Embryonic facial prominence (tissue), 1 donor: ENCODE measurements around the gene MAPRE2.

Source experiments
- DNase-seq: peaks from one replicate; pipeline ENCODE4 v3.0.0-alpha.2; 2016; ENCODE audit errors: extremely low spot score

Gene MAPRE2

DNA sequence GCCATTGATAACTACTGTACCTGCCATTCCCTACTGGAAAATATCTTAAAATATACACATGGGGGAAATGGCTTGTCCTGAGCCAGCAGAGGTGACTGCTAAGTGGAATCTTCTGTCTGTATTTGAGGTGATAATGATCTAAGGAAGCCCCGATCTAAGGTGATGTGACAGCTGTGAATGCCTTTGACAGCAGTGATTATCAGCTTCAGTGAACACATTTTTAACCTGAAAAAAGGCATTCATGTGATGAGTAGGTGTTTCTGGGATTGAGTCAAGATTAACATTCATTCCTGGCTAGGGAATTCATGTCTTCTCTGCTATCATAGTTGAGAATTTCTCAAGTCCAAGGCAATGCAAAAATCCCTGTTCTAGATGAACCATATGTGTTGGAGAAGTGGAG is 9.1 kb upstream of the MAPRE2 start:
- no peak for DNase-seq

GRCh38 chr18:35038029-35038428 is 3.2 kb upstream of the MAPRE2 start:
- DNase-seq, result no peak

- DNase-seq, result no peak
These were observed 2.2 kb upstream of the MAPRE2 start for GRCh38 chr18:35038881-35039491.

- DNase-seq, result no peak
These were observed 600 bp upstream of the MAPRE2 start for GRCh38 chr18:35040638-35040987.

- DNase-seq, result no peak
These were observed 688 bp downstream of the MAPRE2 start for GRCh38 chr18:35041815-35042387.

DNA sequence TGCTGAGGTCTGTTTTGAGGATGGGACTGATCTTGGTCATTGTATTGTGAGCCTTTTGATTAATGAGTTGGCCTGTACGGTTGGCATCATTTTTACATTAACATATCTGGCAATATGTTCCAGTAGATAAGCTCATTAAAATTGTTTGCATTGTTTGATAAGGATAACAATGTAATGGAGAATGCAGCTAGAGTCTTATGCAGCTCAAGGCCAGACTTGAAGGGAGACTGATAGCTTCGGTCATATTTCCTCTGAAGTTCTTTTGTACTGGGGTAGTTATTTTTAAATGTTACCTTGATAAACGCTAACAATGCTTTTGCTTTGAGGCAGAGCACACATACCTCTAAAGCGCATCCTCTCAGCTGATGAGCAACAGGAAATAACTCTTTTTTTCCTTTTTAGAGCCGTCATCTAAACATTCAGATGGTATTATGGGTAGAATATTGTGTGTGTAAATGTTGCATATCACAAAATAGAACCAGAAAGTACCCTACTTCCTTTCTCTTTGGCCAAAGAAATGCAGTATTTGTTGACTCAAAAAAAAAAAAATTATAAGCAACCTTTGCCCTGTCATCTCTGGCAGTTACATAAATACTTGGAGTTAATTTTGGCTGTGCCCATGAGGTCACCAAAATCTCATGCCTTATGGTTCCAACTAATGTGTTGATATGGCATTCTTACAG is 1.3 kb downstream of the MAPRE2 start:
- DNase-seq, result no peak

- DNase-seq, result no peak
These were observed 2.0 kb downstream of the MAPRE2 start for GRCh38 chr18:35043207-35043606.

DNA sequence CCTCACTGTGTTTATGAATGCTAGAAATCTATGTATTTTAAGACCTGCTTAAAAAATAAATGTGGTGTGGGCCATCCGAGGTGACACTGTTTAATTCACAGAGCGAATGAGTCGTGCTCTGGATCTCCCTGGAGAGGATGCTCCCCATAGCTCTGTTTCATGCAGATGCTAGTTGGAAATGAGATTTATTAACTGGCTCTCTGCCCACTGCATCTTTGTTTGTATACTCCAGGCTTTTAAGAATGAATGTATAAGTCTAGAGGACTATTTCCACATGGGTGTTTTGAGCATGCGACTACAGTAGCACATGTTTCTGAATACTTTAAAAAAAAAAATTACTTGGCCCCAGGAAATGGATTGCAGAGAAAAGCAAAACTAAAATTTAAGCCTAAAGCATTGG is 3.9 kb downstream of the MAPRE2 start:
- DNase-seq, result no peak

DNA sequence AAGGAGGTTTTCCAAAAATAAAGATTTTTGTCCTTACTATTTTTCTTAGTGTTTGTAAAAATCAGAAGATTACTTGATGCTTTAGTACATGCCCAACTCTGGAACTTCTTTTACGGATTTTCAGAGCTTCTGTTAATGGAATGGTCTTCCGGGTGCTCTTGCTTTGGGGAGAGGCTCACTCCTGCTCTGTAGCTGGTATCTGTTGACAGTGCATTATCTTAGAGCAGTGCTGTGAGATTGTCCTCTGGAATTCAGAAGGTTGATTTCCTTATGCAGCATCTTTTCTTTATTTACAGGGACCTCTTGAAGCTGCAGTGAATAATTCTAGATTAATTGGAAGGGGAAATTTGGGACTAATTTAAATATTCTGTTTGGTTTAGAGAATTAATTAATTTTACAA is 4.6 kb downstream of the MAPRE2 start:
- no peak for DNase-seq

DNA sequence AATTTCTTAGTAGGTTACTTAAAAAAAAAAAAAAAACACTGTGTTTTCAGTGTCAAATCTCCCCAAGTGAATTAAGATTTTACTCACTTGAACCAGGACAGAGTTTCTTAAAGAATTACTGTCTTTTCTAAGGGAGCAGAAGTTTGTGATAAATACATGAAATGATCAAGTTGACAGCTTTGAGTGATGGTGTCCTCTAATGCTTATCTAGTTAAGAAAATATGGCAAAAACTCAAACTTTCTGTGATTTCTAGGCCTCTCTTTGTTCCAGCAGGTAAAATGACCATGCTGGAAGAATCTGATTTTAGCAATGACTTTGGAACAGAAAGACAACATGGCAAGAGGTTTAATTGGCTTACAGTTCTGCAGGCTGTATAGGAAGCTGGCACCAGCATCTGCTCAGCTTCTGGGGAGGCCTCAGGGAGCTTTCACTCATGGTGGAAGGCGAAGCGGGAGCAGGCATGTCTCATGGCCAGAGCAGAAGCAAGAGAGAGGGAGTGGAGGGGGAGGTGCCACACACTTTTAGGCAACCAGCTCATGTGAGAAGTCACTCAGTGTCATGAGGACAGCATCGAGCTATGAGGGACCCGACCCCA is 6.6 kb downstream of the MAPRE2 start:
- DNase-seq, result no peak

GRCh38 chr18:35049111-35050027 is 8.2 kb downstream of the MAPRE2 start:
- DNase-seq, result no peak

- DNase-seq, result no peak
These were observed 8.9 kb downstream of the MAPRE2 start for GRCh38 chr18:35050028-35050546.

DNA sequence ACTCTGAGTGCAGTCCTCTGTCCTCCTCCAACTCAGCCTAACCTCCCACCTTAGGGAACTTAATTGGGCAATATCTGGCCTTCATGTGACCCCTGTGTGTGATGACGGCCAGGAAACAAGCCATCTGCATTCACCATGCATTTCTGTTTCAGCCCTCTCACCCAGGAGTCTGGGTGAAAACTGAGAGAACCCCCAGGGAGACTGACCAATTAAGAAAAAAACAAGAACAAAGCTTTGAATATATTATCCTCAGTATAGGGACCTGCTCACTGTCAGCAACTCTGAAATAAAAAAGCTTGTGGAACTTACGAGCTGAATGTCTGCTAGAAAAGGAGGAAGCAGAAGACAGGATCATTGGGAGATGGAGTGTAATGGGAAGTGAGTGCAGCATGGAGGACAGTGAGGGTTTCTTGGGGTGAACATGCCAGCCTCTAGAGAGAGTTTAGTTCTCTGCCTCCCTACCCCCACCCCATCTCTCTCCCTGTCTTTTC is 9.5 kb downstream of the MAPRE2 start:
- no peak for DNase-seq

DNA sequence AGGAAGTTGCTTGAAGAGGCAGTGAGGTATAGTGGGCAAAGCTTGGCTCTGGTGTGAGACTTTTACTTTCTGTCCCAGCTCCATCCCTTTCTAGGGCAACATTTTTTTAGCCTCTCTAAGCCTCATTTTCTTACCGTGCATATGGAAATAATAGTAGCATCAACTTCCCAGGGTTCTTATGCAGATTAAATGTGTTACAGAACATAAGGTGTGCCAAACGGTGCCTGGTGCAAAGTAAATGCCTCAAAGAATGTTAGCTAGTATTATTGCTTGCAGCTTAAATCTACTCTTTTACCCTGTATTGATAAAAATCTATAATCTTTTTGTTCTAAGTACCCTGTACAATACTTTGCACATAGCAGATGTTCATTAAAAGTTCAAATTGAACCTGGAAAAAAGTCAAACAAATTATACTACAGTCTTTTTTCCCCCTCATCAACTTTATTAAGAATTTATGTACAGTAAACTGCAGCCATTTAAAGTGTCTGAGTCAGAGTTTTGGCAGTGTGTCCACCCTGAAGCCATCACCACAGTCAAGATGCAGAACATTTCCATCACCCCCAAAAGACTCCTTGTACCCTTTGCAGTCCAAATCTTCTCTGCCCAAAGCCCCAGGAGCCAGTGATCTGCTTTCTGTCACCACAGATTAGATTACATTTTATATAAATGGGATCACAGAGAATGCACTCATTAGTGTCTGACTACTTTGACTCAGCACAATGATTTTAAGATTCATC is 10.6 kb downstream of the MAPRE2 start:
- DNase-seq, result no peak

GRCh38 chr18:35054401-35054800 is 13.2 kb downstream of the MAPRE2 start:
- DNase-seq, result no peak

GRCh38 chr18:35055105-35055504 is 13.9 kb downstream of the MAPRE2 start:
- DNase-seq, result no peak

DNA sequence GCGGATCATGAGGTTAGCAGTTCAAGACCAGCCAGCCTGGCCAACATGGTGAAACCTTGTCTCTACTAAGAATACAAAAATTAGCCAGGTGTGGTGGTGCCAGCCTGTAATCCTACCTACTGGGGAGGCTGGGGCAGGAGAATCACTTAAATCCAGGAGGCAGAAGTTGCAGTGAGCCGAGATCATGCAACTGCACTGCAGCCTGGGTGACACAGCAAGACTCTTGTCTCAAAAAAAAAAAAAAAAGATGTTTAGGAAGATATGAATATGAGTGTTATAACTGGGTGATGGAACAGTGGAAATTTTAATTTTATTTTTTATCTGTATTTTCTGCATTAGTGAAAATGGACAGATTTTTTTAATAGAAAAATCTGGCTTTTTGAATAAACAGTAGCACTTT is 14.5 kb downstream of the MAPRE2 start:
- DNase-seq, result no peak

GRCh38 chr18:35059280-35059927 is 18.2 kb downstream of the MAPRE2 start:
- no peak for DNase-seq

- DNase-seq, result no peak
These were observed 19.1 kb downstream of the MAPRE2 start for GRCh38 chr18:35060122-35060815.

DNA sequence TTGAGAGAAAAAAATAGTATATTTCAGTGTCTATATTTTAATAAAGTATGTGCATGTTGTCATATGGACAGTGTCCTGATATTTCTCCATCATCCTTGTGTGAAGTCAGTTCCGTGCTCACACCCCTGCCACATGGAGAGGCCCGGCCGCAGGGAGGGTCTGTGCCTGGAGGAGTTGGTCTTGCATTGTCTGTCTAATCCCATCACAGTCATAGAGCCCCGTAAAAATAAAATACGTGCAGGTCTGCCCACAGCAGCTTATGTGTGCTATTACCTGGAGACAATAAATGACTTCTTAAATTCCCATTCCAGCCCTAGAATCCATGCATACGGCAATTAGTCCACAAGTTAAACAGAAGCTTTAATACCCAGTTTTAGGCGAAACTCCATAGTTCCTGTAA is 20.1 kb downstream of the MAPRE2 start:
- no peak for DNase-seq
